OCI-LY1 (cell line): ENCODE results near the gene YDJC.
"Not testable (repeated sequence)": the region's sequence is repeated elsewhere in the genome, so short reads cannot be mapped to it uniquely, and the experiment has no call there.

Experiments
- H2AFZ ChIP-seq: fragments of 200-600 bp; sonication (generic), shearing (Covaris generic); 2 replicates; pipeline ENCODE4 v1.6.0; 2014; ENCODE audit warnings: antibody characterized with exemption, mild to moderate bottlenecking, low read length
- H3F3A ChIP-seq: fragments of 200-600 bp; sonication (generic), shearing (Covaris generic); 2 replicates; pipeline ENCODE4 v1.6.0; 2014; ENCODE audit warnings: mild to moderate bottlenecking, antibody characterized with exemption, low read length, moderate library complexity; ENCODE audit not compliant: insufficient read depth
- H3K27ac ChIP-seq: fragments of 200-600 bp; sonication (generic); 2 replicates; pipeline ENCODE4 v1.5.1; 2014; ENCODE audit warnings: low read length, mixed run types, mild to moderate bottlenecking, low read depth; ENCODE audit not compliant: poor library complexity, severe bottlenecking
- H3K27me3 ChIP-seq: fragments of 200-600 bp; sonication (generic); 2 replicates; pipeline ENCODE4 v1.6.0; 2014; ENCODE audit warnings: antibody characterized with exemption, mild to moderate bottlenecking, low read length, moderate library complexity; ENCODE audit not compliant: insufficient read depth
- H3K36me3 ChIP-seq: fragments of 200-600 bp; sonication (generic); 2 replicates; pipeline ENCODE4 v1.6.1; 2014; ENCODE audit warnings: mild to moderate bottlenecking, antibody characterized with exemption, low read length, moderate library complexity, mixed read lengths; ENCODE audit not compliant: insufficient read depth
- H3K4me1 ChIP-seq: fragments of 200-600 bp; sonication (generic); 2 replicates; pipeline ENCODE4 v1.5.1; 2014; ENCODE audit warnings: mild to moderate bottlenecking, low read length, moderate library complexity; ENCODE audit not compliant: insufficient read depth, severe bottlenecking
- H3K4me2 ChIP-seq: fragments of 200-600 bp; sonication (generic), shearing (Covaris generic); 2 replicates; pipeline ENCODE4 v1.6.1; 2014; ENCODE audit warnings: low read length
- H3K4me3 ChIP-seq: fragments of 200-600 bp; sonication (generic); 2 replicates; pipeline ENCODE4 v1.5.1; 2014; ENCODE audit warnings: low read length, low read depth, mild to moderate bottlenecking, mixed read lengths; ENCODE audit not compliant: poor library complexity, severe bottlenecking
- H3K79me2 ChIP-seq: fragments of 200-600 bp; shearing (Covaris generic); 2 replicates; pipeline ENCODE4 v1.6.1; 2016; ENCODE audit warnings: mixed run types, low read length, mixed read lengths; ENCODE audit not compliant: insufficient read depth
- H3K9ac ChIP-seq: fragments of 200-600 bp; sonication (generic), shearing (Covaris generic); 2 replicates; pipeline ENCODE4 v1.6.1; 2014; ENCODE audit warnings: mild to moderate bottlenecking, low read length, mixed read lengths
- H3K9me2 ChIP-seq: fragments of 200-600 bp; sonication (generic), shearing (Covaris generic); 2 replicates; pipeline ENCODE4 v1.6.1; 2014; ENCODE audit warnings: low read depth, mild to moderate bottlenecking, low read length, mixed read lengths
- H3K9me3 ChIP-seq: fragments of 200-600 bp; shearing (Covaris generic); 2 replicates; pipeline ENCODE4 v1.6.1; 2014; ENCODE audit warnings: low read length, mixed read lengths
- H4K20me1 ChIP-seq: fragments of 200-600 bp; sonication (generic), shearing (Covaris generic); 2 replicates; pipeline ENCODE4 v1.6.0; 2016; ENCODE audit warnings: mild to moderate bottlenecking, low read length; ENCODE audit not compliant: insufficient read depth
- EZH2 ChIP-seq: fragments of 200-600 bp; sonication (generic), shearing (Covaris generic); IDR thresholded peaks from 2 replicates; pipeline ENCODE4 v1.8.0; 2017; ENCODE audit warnings: borderline replicate concordance, mixed run types, mild to moderate bottlenecking, antibody characterized with exemption, low read length, moderate library complexity, mixed read lengths
- TF ChIP-seq, protein P1 (sequence below): fragments of 200-600 bp; sonication (generic), shearing (Covaris generic); IDR thresholded peaks from 2 replicates; pipeline ENCODE4 v1.5.1; 2017; ENCODE audit warnings: mild to moderate bottlenecking, antibody characterized with exemption, low read length, moderate library complexity, mixed read lengths

YDJC gene

DNA sequence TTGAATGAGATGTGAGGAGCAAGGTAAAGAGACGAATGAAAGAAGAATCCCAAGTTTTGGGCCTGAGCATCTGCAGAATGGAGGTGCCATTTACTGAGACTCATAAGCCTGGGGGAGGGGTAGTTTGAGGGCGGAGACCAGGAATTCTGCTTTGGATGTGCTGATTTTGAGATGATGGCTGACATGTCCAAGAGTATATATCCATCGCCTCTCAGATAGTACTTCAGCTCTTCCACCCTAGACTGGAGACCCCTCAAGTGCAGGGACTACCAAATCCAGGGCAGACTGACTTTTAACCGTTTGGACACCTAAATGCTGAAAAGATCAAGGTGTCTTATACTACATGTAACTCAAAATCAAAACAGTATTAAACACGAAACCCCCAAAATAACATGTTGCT lies 11.0 kb upstream of the YDJC start:
- Histone ChIP-seq H3K9me2 (no peaks in the 10 kb centered on the region), H3K79me2 (peaks cover 4% of the 10 kb centered on the region; the same call in 1 of the 2 replicates), H3K27ac (no peak overlapping the region), H3K9me3 (no peaks in the 10 kb centered on the region), H3K9ac (no peak overlapping the region), H3K36me3 (peaks cover 21% of the 10 kb centered on the region), H3K4me2 (peak overlapping the region; percentile 80), H2AFZ (no peak overlapping the region), H3K4me3 (no peak overlapping the region), H3K27me3 (no peaks in the 10 kb centered on the region), H3K4me1 (peaks cover 24% of the 10 kb centered on the region), H3F3A (no peaks in the 10 kb centered on the region), H4K20me1 (no peaks in the 10 kb centered on the region)
- TF ChIP-seq, protein P1, sequence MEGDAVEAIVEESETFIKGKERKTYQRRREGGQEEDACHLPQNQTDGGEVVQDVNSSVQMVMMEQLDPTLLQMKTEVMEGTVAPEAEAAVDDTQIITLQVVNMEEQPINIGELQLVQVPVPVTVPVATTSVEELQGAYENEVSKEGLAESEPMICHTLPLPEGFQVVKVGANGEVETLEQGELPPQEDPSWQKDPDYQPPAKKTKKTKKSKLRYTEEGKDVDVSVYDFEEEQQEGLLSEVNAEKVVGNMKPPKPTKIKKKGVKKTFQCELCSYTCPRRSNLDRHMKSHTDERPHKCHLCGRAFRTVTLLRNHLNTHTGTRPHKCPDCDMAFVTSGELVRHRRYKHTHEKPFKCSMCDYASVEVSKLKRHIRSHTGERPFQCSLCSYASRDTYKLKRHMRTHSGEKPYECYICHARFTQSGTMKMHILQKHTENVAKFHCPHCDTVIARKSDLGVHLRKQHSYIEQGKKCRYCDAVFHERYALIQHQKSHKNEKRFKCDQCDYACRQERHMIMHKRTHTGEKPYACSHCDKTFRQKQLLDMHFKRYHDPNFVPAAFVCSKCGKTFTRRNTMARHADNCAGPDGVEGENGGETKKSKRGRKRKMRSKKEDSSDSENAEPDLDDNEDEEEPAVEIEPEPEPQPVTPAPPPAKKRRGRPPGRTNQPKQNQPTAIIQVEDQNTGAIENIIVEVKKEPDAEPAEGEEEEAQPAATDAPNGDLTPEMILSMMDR = no peak
- TF ChIP-seq EZH2 = no peak

DNA sequence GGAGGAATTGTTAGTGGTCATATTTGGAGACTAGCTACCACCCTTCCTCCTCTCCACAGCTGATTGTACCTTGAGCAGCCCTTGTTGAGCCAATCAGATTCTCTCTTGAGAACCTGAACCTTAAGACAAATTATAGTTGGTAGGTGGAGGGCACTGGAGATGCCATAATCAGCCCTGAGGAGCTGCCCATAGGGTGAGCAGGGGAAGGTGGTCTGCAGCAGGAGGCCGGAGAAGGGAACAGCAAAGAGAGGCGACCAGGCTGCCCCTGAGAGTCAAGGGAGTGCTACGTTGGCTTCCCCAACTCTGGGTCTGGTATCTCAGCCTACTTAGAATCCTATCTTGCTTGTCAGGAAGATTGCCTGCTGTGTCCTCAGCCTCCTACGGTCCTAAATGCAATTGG lies 9.5 kb upstream of the YDJC start:
- H4K20me1 ChIP-seq = no peaks in the 10 kb centered on the region
- peaks cover 24% of the 10 kb centered on the region for H3K4me1 ChIP-seq
- H3K36me3 ChIP-seq = peaks cover 11% of the 10 kb centered on the region; the same call in 1 of the 2 replicates
- H3K9me3 ChIP-seq = no peaks in the 10 kb centered on the region
- no peak overlapping the region for H3K4me3 ChIP-seq
- TF ChIP-seq, protein P1 = no peak
- TF ChIP-seq EZH2 = no peak
- no peak overlapping the region for H2AFZ ChIP-seq
- no peaks in the 10 kb centered on the region for H3F3A ChIP-seq
- H3K27me3 ChIP-seq = no peaks in the 10 kb centered on the region; the same call in 1 of the 2 replicates
- no peak overlapping the region for H3K9ac ChIP-seq
- H3K27ac ChIP-seq = no peak overlapping the region
- H3K9me2 ChIP-seq = no peaks in the 10 kb centered on the region
- peaks cover 4% of the 10 kb centered on the region; the same call in 1 of the 2 replicates for H3K79me2 ChIP-seq
- no peak overlapping the region for H3K4me2 ChIP-seq

DNA sequence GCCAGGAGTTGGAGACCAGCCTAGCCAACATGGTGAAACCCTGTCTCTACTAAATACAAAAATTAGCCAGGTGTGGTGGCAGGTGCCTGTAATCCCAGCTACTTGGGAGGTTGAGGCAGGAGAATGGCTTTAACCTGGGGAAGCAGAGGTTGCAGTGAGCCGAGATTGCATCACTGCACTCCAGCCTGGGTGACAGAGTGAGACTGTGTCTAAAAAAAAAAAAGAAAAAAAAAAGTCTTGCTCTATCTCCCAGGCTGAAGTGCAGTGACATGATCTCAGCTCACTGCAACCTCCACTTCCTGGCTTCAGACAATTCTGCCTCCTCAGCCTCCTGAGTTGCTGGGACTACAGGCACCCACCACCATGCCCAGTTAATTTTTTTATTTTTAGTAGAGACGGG lies 7.6 kb upstream of the YDJC start:
- not testable (repeated sequence) for H2AFZ ChIP-seq, H3K9me3 ChIP-seq, H3K27me3 ChIP-seq, H3K4me2 ChIP-seq, H4K20me1 ChIP-seq, H3K36me3 ChIP-seq, H3K9me2 ChIP-seq, H3F3A ChIP-seq, H3K27ac ChIP-seq, H3K9ac ChIP-seq, H3K79me2 ChIP-seq, H3K4me3 ChIP-seq
- H3K4me1 ChIP-seq = peaks cover 11% of the 10 kb centered on the region

DNA sequence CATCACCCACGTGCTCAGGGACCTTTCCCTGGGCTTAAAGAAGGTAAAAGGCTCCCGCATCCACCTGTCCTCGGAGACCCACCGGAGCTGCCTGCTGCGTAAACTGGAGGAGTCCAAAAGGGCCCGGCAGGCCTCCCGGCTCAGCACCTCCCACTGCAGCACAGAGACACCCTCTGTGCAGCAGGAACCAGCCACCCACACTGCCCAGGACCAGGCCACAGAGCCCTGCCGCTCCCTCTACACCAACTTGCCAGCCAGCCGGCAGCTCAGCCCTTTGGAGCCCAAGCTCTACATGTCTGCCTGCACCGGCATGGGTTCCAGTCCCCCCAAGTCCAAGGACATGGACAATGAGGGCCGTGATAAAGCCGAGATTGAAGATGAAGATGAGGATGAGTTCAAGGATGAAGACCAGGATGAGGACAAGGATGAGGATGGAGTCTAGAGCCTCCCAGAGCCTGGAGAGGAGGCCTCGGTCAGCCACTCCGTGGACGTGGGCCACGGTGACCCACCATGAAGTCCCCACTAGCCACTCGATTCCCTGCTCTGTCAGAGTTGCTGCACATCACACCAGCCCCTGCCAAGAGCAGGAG lies 6.9 kb upstream of the YDJC start:
- Histone ChIP-seq H3F3A (no peaks in the 10 kb centered on the region), H3K36me3 (no peaks in the 10 kb centered on the region), H3K9me3 (no peaks in the 10 kb centered on the region), H3K4me1 (peaks cover 11% of the 10 kb centered on the region), H3K27ac (no peak overlapping the region), H3K79me2 (no peaks in the 10 kb centered on the region), H3K4me3 (no peak overlapping the region), H3K9me2 (no peaks in the 10 kb centered on the region), H3K27me3 (no peaks in the 10 kb centered on the region; the same call in 1 of the 2 replicates), H4K20me1 (no peaks in the 10 kb centered on the region), H2AFZ (no peak overlapping the region), H3K9ac (no peak overlapping the region), H3K4me2 (no peak overlapping the region)
- TF ChIP-seq, protein P1 = no peak
- no peak for TF ChIP-seq EZH2
